Measurements from ENCODE around the gene WEE2. TPM values are rescaled to one million over a fixed set of nuclear protein-coding genes. Genes with fewer than 3 reads are reported as not detected.

WEE2 gene
- total and polyA plus RNA-seq, 2 of the 13 experiments (the other 11 are each of a cell fraction or from before 2014, with no cell fraction given) = not detected

- Histone ChIP-seq H3K4me1 (ENCODE audit: insufficient read depth, low read length) (peaks cover 23% of the 10 kb centered on the region), H3K36me3 (replicated peaks in 1 of 2; ENCODE audit: control insufficient read depth in 1 of 2, insufficient read depth in 2 of 2, low read length in 2 of 2) (peaks cover 20 to 61% of the 10 kb centered on the region in 2 experiments), H3K9me3 (ENCODE audit: low read length) (no peaks in the 10 kb centered on the region), H3K79me2 (ENCODE audit: insufficient read depth, low read length) (peaks cover 32% of the 10 kb centered on the region), H2AFZ (ENCODE audit: low read length) (no peak overlapping the region), H3K9ac (ENCODE audit: insufficient read depth, low read depth, low read length) (no peak overlapping the region), H3K27ac (ENCODE audit: extremely low read length, insufficient read depth, low read length) (no peak overlapping the region), H4K20me1 (ENCODE audit: insufficient read depth, low read length) (no peaks in the 10 kb centered on the region), H3K27me3 (ENCODE audit: control insufficient read depth in 1 of 2, insufficient read depth in 2 of 2, low read length in 2 of 2) (no peaks in the 10 kb centered on the region; a peak in 1 of 5 replicates), H3K4me3 (replicated peaks in 1 of 3; ENCODE audit: insufficient read depth in 1 of 3, low read depth in 2 of 3, low read length in 3 of 3) (no peak overlapping the region), H3K4me2 (ENCODE audit: low read depth, low read length) (no peak overlapping the region)
- TF ChIP-seq EP300 (IDR thresholded peaks at IDR 0.05; ENCODE audit: low read depth in 2 of 2, low read length in 2 of 2) (no peak), EP300 (CRISPR knock-in tag; IDR thresholded peaks at IDR 0.05; ENCODE audit: borderline replicate concordance) (no peak), NFIB (CRISPR knock-in tag; IDR thresholded peaks at IDR 0.05; ENCODE audit: borderline replicate concordance) (no peak), KLF16 (CRISPR knock-in tag; IDR thresholded peaks at IDR 0.05) (no peak), NCOA1 (CRISPR knock-in tag; IDR thresholded peaks at IDR 0.05) (no peak), PHF5A (CRISPR knock-in tag; IDR thresholded peaks at IDR 0.05; ENCODE audit: low read depth, unreplicated experiment) (no peak), E2F5 (CRISPR knock-in tag; conservative IDR thresholded peaks at IDR 0.05) (no peak)
- no TSS peak for BruUV-seq (replicated peaks)
- POLR2A ChIA-PET = no interaction called here
- ATAC-seq = no peak
- intact Hi-C loops (cut with micrococcal nuclease; ENCODE audit: unreplicated experiment) = no loop called here
- WGBS (ENCODE audit: low lambda C conversion rate) = 75% methylated on average over 1 of the region's 1 CpG
- no peak for FAIRE-seq
- in situ Hi-C loops (cut with HindIII; ENCODE audit: extremely low pct_ligation_motif_present, low pct_unique_long_range_greater_than_20kb) = no loop called here
- DNase-seq (ENCODE audit: low spot score) = no peak
- CTCF ChIA-PET (ENCODE audit: low intra/inter-chr PET ratio, low total read pairs) = no interaction called here
These were observed 34.1 kb downstream of the WEE2 start for GRCh38 chr7:141742229-141742628.

- in situ Hi-C loops (cut with HindIII; ENCODE audit: extremely low pct_ligation_motif_present, low pct_unique_long_range_greater_than_20kb) = no loop called here
- TF ChIP-seq SNRNP70 (IDR thresholded peaks at IDR 0.05; ENCODE audit: low read depth, low read length) (no peak), ZNF574 (CRISPR knock-in tag; IDR thresholded peaks at IDR 0.05) (no peak), SMARCC2 (IDR thresholded peaks at IDR 0.05) (no peak), ZNF253 (CRISPR knock-in tag; IDR thresholded peaks at IDR 0.05; ENCODE audit: borderline replicate concordance) (no peak), FOXA3 (CRISPR knock-in tag; IDR thresholded peaks at IDR 0.05) (no peak)
- TF ChIP-seq, protein P1, sequence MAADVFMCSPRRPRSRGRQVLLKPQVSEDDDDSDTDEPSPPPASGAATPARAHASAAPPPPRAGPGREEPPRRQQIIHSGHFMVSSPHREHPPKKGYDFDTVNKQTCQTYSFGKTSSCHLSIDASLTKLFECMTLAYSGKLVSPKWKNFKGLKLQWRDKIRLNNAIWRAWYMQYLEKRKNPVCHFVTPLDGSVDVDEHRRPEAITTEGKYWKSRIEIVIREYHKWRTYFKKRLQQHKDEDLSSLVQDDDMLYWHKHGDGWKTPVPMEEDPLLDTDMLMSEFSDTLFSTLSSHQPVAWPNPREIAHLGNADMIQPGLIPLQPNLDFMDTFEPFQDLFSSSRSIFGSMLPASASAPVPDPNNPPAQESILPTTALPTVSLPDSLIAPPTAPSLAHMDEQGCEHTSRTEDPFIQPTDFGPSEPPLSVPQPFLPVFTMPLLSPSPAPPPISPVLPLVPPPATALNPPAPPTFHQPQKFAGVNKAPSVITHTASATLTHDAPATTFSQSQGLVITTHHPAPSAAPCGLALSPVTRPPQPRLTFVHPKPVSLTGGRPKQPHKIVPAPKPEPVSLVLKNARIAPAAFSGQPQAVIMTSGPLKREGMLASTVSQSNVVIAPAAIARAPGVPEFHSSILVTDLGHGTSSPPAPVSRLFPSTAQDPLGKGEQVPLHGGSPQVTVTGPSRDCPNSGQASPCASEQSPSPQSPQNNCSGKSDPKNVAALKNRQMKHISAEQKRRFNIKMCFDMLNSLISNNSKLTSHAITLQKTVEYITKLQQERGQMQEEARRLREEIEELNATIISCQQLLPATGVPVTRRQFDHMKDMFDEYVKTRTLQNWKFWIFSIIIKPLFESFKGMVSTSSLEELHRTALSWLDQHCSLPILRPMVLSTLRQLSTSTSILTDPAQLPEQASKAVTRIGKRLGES (CRISPR knock-in tag; IDR thresholded peaks at IDR 0.05; ENCODE audit: borderline replicate concordance) = no peak
These were observed 36.0 kb downstream of the WEE2 start for GRCh38 chr7:141744131-141744530.

More at GRCh38 chr7:141744131-141744530, 36.0 kb downstream of the WEE2 start:
- 94% methylated on average over 2 of the region's 2 CpGs for WGBS (ENCODE audit: low lambda C conversion rate)
- Histone ChIP-seq H3K27ac (ENCODE audit: extremely low read length, insufficient read depth, low read length) (no peak overlapping the region), H3K9me3 (ENCODE audit: low read length) (no peaks in the 10 kb centered on the region), H3K4me1 (ENCODE audit: insufficient read depth, low read length) (peaks cover 21% of the 10 kb centered on the region), H4K20me1 (ENCODE audit: insufficient read depth, low read length) (no peaks in the 10 kb centered on the region), H3K9ac (ENCODE audit: insufficient read depth, low read depth, low read length) (no peak overlapping the region), H2AFZ (ENCODE audit: low read length) (no peak overlapping the region), H3K4me2 (ENCODE audit: low read depth, low read length) (no peak overlapping the region), H3K79me2 (ENCODE audit: insufficient read depth, low read length) (peaks cover 21% of the 10 kb centered on the region), H3K36me3 (replicated peaks in 1 of 2; ENCODE audit: control insufficient read depth in 1 of 2, insufficient read depth in 2 of 2, low read length in 2 of 2) (peaks cover 20 to 70% of the 10 kb centered on the region in 2 experiments), H3K27me3 (ENCODE audit: control insufficient read depth in 1 of 2, insufficient read depth in 2 of 2, low read length in 2 of 2) (no peaks in the 10 kb centered on the region), H3K4me3 (replicated peaks in 1 of 3; ENCODE audit: insufficient read depth in 1 of 3, low read depth in 2 of 3, low read length in 3 of 3) (no peak overlapping the region)
- intact Hi-C loops (cut with micrococcal nuclease; ENCODE audit: unreplicated experiment) = no loop called here
- POLR2A ChIA-PET = no interaction called here
- no peak for ATAC-seq
- CTCF ChIA-PET (ENCODE audit: low intra/inter-chr PET ratio, low total read pairs) = no interaction called here
- no peak for DNase-seq (ENCODE audit: low spot score)
- FAIRE-seq = no peak
- BruUV-seq (replicated peaks) = no TSS peak
